Measurements from ENCODE around the gene ADARB2. TPM values are rescaled to one million over a fixed set of nuclear protein-coding genes. Genes with fewer than 3 reads are reported as not detected.

The ADARB2 gene
- total and polyA plus RNA-seq, 2 donors (not counting 1 experiment from before 2014, with no cell fraction given): not detected

DNA sequence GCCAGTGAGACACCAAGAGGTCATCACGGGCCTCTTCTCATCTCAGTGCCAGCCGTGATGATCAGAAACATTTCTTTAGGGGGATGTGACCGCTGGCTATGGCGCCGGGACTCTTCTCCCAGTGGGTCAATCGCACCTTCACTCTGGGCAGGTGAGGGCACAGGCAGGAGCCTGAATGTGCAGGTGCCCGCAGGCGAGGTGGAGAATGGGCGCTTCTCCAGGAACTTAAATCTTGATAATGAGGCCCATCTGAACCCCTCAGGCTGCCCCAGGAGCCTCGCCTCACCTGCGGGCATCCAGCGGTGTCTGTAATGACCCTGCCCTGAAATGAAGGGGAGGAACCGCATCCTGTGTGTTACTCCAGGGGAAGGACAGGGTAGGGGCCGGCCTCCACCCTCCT is 204.7 kb downstream of the ADARB2 start:
- Histone ChIP-seq H3K79me2 (ENCODE audit: control insufficient read depth, insufficient read depth, low read length) (no peaks in the 10 kb centered on the region), H3K27ac (ENCODE audit: insufficient read depth, low read length) (no peak overlapping the region), H3K9me3 (ENCODE audit: control insufficient read depth, insufficient read depth, low read depth, low read length) (no peaks in the 10 kb centered on the region), H3K9ac (ENCODE audit: insufficient read depth, low read length) (no peak overlapping the region), H3K4me1 (ENCODE audit: control insufficient read depth, extremely low read depth, insufficient read depth, low read length) (no peaks in the 10 kb centered on the region), H4K20me1 (ENCODE audit: control insufficient read depth, extremely low read depth, insufficient read depth, low read length) (no peaks in the 10 kb centered on the region), H2AFZ (ENCODE audit: low read length) (no peak overlapping the region), H3K4me2 (ENCODE audit: extremely low read depth, insufficient read depth, low read length) (no peak overlapping the region), H3K27me3 (ENCODE audit: control insufficient read depth, insufficient read depth, low read length) (no peaks in the 10 kb centered on the region), H3K36me3 (ENCODE audit: control insufficient read depth, insufficient read depth, low read length) (no peaks in the 10 kb centered on the region), H3K4me3 (replicated peaks in 1 of 4; ENCODE audit: control extremely low read depth in 1 of 4, insufficient read depth in 1 of 4, low read depth in 3 of 4, low read length in 4 of 4) (no peak overlapping the region)
- TF ChIP-seq EZH2 (IDR thresholded peaks at IDR 0.05; ENCODE audit: low read length, missing control alignments): no peak
- TF ChIP-seq, protein P1, sequence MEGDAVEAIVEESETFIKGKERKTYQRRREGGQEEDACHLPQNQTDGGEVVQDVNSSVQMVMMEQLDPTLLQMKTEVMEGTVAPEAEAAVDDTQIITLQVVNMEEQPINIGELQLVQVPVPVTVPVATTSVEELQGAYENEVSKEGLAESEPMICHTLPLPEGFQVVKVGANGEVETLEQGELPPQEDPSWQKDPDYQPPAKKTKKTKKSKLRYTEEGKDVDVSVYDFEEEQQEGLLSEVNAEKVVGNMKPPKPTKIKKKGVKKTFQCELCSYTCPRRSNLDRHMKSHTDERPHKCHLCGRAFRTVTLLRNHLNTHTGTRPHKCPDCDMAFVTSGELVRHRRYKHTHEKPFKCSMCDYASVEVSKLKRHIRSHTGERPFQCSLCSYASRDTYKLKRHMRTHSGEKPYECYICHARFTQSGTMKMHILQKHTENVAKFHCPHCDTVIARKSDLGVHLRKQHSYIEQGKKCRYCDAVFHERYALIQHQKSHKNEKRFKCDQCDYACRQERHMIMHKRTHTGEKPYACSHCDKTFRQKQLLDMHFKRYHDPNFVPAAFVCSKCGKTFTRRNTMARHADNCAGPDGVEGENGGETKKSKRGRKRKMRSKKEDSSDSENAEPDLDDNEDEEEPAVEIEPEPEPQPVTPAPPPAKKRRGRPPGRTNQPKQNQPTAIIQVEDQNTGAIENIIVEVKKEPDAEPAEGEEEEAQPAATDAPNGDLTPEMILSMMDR (conservative IDR thresholded peaks at IDR 0.05 in 1 of 2, IDR thresholded peaks at IDR 0.05 in 1 of 2; ENCODE audit: low read depth in 1 of 2, low read length in 2 of 2): no peak
- no peak for DNase-seq (ENCODE audit: low read depth in 2 of 2)

DNA sequence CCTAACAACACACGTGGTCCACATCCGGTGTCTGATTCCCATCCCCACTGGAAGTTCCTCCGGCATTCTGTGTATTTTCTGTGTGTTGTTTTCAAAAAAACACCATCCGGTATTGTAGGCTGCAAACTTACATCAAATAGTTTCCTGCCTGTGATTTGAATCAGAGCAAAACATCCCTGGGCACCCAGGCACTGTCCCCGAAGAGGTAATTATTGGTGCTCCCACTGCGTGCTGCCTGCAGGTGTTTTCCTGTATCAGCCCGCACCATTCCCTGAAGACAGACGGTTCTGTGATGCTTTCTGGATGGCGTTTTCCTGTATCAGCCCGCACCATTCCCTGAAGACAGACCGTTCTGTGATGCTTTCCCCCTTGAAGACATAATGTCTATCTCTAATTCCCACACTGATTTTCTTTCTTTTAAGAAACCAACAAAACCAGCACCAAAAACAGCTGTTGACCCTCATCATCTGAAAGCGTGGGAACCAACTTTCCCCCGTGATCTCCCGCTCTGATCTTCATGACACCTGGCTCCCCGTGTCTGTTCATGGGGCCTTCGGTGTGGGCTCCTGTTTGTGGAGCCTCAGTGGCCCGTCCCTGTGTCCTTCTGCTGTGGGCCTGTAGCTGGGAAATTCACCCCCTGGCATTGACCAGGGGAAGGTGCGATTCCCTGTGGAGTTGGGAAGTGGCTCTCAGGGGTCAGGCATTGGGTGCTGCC is 205.3 kb downstream of the ADARB2 start:
- H3K79me2 ChIP-seq (ENCODE audit: control insufficient read depth, insufficient read depth, low read length): no peaks in the 10 kb centered on the region
- no peaks in the 10 kb centered on the region for H4K20me1 ChIP-seq (ENCODE audit: control insufficient read depth, extremely low read depth, insufficient read depth, low read length)
- no peak overlapping the region for H3K9ac ChIP-seq (ENCODE audit: insufficient read depth, low read length)
- H3K4me3 ChIP-seq (replicated peaks in 1 of 4; ENCODE audit: control extremely low read depth in 1 of 4, insufficient read depth in 1 of 4, low read depth in 3 of 4, low read length in 4 of 4): no peak overlapping the region
- no peaks in the 10 kb centered on the region for H3K36me3 ChIP-seq (ENCODE audit: control insufficient read depth, insufficient read depth, low read length)
- H3K27me3 ChIP-seq (ENCODE audit: control insufficient read depth, insufficient read depth, low read length): no peaks in the 10 kb centered on the region
- no peaks in the 10 kb centered on the region for H3K4me1 ChIP-seq (ENCODE audit: control insufficient read depth, extremely low read depth, insufficient read depth, low read length)
- no peaks in the 10 kb centered on the region for H3K9me3 ChIP-seq (ENCODE audit: control insufficient read depth, insufficient read depth, low read depth, low read length)
- no peak overlapping the region for H2AFZ ChIP-seq (ENCODE audit: low read length)
- H3K4me2 ChIP-seq (ENCODE audit: extremely low read depth, insufficient read depth, low read length): no peak overlapping the region
- TF ChIP-seq, protein P1 (conservative IDR thresholded peaks at IDR 0.05 in 1 of 2, IDR thresholded peaks at IDR 0.05 in 1 of 2; ENCODE audit: low read depth in 1 of 2, low read length in 2 of 2): no peak
- TF ChIP-seq EZH2 (IDR thresholded peaks at IDR 0.05; ENCODE audit: low read length, missing control alignments): no peak
- H3K27ac ChIP-seq (ENCODE audit: insufficient read depth, low read length): no peak overlapping the region
- DNase-seq (ENCODE audit: low read depth in 2 of 2): no peak

DNA sequence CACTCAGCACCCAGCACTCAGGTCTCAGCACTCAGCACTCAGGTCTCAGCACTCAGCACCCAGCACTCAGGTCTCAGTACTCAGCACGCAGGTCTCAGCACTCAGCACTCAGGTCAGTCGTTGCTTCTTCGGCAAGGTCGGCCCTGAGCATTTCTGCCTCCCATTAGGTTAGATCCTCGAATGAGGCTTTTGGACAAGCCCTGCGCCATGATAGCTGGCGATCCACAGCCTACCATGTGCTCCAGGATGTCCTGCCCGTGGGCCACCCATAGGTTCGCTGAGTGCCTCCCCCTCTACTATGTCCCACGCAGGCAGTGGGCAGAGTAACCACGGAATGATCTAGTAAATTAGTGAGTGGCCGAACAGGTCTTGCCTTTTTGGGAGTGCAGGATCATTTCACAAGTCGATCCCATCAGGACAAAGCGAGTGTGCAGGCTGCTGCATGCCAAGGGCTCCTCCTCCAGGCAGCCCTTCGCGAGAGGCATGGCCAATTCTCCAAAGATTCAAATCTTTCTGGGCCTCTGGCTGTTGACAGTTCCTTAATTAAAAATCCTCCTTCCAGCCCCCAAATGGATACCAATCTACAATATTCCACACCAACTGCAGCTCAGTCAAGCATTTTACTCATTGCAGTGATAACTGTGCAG is 206.3 kb downstream of the ADARB2 start:
- Histone ChIP-seq H3K79me2 (ENCODE audit: control insufficient read depth, insufficient read depth, low read length) (no peaks in the 10 kb centered on the region), H3K9me3 (ENCODE audit: control insufficient read depth, insufficient read depth, low read depth, low read length) (no peaks in the 10 kb centered on the region), H3K4me2 (ENCODE audit: extremely low read depth, insufficient read depth, low read length) (no peak overlapping the region), H3K9ac (ENCODE audit: insufficient read depth, low read length) (no peak overlapping the region), H3K4me3 (replicated peaks in 1 of 4; ENCODE audit: control extremely low read depth in 1 of 4, insufficient read depth in 1 of 4, low read depth in 3 of 4, low read length in 4 of 4) (no peak overlapping the region), H3K27ac (ENCODE audit: insufficient read depth, low read length) (no peak overlapping the region), H3K27me3 (ENCODE audit: control insufficient read depth, insufficient read depth, low read length) (no peaks in the 10 kb centered on the region), H4K20me1 (ENCODE audit: control insufficient read depth, extremely low read depth, insufficient read depth, low read length) (no peaks in the 10 kb centered on the region), H2AFZ (ENCODE audit: low read length) (no peak overlapping the region), H3K4me1 (ENCODE audit: control insufficient read depth, extremely low read depth, insufficient read depth, low read length) (no peaks in the 10 kb centered on the region), H3K36me3 (ENCODE audit: control insufficient read depth, insufficient read depth, low read length) (no peaks in the 10 kb centered on the region)
- TF ChIP-seq EZH2 (IDR thresholded peaks at IDR 0.05; ENCODE audit: low read length, missing control alignments): no peak
- TF ChIP-seq, protein P1 (conservative IDR thresholded peaks at IDR 0.05 in 1 of 2, IDR thresholded peaks at IDR 0.05 in 1 of 2; ENCODE audit: low read depth in 1 of 2, low read length in 2 of 2): no peak
- DNase-seq (ENCODE audit: low read depth in 2 of 2): no peak
